ENCODE measurements around the gene NLRP11.

- TF ChIP-seq KDM1A (IDR thresholded peaks at IDR 0.05; ENCODE audit: borderline replicate concordance), result no peak
- TF ChIP-seq MAX (IDR thresholded peaks at IDR 0.05; ENCODE audit: low read depth, low read length), result no peak
- no peak for TF ChIP-seq JUND (IDR thresholded peaks at IDR 0.05; ENCODE audit: low read depth, low read length)
- TF ChIP-seq REST (IDR thresholded peaks at IDR 0.05; ENCODE audit: low read depth, low read length), result no peak
These were observed 38.9 kb upstream of the NLRP11 start for GRCh38 chr19:55870736-55871135.
